Measurements from ENCODE around the gene NDE1.

- TF ChIP-seq CTCF (IDR thresholded peaks at IDR 0.05) (no peak), POLR2A (IDR thresholded peaks at IDR 0.05) (no peak)
These were observed 34.0 kb upstream of the NDE1 start for GRCh38 chr16:15616012-15616411.
